Hematopoietic multipotent progenitor cell treated with erythropoietin and hydrocortisone succinate and interleukin-3 and kit ligand, for 6 days (in vitro differentiated cells): Measurements from ENCODE around the gene GPR15LG.
A peak's percentile ranks its signal among the peaks of the same experiment; 100 is the strongest.

Source experiments
- DNase-seq: peaks from one replicate; pipeline ENCODE4 v3.0.0-alpha.2; 2015

Gene GPR15LG

DNA sequence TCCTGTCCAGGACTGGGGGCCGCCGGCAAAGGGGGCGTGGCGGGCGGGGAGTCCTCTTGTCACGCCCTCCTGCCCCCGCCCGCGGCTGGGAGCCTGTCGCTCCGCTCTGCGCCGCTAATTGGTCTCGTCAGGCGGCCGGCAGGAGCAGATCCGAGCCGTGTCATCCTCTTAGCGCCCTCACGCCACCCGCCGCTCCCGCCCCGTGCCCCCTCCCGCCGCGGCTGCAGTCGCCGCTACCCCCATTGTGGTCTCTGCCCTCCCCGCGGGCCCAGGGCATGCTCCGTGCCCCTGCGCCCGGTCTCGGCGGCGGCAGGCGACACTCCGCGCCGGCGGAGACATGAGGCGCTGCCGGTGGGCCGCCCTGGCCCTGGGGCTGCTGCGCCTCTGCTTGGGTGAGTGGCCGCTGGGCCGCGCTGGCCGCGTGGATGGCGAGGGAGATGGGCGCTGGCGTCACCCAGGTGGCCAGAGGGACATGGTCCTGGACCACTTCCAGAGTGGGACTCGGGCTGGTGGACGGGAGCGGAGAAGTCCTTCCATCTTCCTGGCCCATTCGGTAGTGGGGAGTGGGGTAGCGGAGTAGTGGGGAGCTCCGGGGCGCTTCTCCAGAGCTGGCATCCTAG is 20.9 kb downstream of the GPR15LG start, which contains the start of gene CDHR1:
CDHR1 (plus strand) TSS at position 114 of the 620 bp plus-strand sequence; CDS start at position 338, 224 bp downstream.
- peak; percentile 59 for DNase-seq

DNA sequence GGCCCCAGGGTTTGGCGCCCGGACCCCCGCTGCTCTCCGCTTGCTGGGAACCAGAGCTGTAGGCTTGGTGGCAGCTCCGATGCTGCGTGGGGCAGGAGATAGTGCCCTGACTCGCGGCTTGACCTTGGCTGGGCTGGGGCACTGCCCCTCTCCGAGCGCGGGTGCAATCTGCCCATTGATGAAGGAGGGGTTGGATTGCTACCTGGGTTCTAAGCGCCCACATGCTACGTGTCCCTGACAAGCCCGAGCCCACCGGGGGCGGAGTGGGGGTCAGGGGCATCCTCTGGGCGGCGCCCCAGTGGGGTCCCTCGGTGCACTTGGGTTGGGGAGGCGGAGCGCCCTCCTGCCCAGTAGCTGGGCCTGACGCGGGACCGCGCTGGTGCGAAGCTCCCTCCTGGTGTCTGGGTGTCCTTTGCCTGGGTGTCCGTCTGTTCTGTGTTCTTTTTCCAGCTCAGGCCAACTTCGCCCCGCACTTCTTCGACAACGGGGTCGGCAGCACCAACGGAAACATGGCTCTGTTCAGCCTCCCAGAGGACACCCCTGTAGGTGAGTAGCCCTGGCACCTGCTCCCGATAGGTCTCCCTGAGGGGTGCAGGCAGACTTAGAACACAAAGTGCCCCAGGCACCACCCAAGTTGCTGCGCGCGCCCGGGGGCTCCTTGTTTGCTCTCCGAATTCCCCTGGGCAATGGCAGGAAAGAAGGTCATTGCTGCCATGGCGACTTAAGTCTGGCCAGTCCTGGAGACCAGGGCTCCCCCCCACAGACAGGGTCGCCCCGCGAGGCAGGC is 21.6 kb downstream of the GPR15LG start:
- no peak for DNase-seq

GRCh38 chr10:84196083-84196482 is 22.5 kb downstream of the GPR15LG start:
- no peak for DNase-seq

GRCh38 chr10:84196941-84197340 is 23.3 kb downstream of the GPR15LG start:
- DNase-seq = no peak

- DNase-seq = no peak
Measured at GRCh38 chr10:84197643-84198042, 24.0 kb downstream of the GPR15LG start.

- DNase-seq = no peak
Measured at GRCh38 chr10:84198206-84198915, 24.8 kb downstream of the GPR15LG start.

DNA sequence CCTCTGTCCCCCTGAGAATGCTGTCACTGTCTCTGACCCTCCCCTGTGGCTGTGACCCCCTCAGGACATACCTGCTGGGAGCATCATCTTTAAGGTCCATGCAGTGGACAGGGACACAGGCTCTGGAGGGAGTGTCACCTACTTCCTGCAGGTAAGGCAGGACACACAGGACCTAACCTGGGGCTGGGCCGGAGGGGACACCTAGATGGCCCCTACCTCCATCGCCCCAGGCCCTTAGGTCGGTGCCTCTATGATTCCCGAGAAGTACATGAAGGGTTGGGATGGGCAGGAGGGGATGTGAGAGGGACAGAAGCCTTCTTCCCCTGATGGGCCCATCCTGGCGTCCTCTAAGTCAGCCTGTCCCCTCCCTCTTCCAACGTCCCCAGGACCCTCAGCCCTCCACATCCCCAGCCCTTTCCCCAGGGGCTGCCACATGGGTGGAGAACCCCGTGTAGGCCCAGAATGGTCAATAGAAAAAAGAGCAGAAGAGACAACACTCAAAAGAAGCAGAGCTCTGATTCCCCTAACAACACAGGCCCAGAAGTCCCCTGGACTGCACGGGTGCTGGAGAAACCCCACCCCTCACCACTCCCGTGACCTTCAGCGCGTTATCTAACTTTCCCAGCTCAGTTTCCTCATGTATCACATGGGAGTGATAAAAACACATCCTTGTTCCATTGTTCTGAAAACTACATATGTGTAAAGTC is 27.1 kb downstream of the GPR15LG start:
- DNase-seq = peak; percentile 74

- DNase-seq = no peak
Measured at GRCh38 chr10:84201244-84201606, 27.6 kb downstream of the GPR15LG start.

- DNase-seq = no peak
Measured at GRCh38 chr10:84201682-84202081, 28.1 kb downstream of the GPR15LG start.

GRCh38 chr10:84202349-84202748 is 28.7 kb downstream of the GPR15LG start:
- DNase-seq = no peak

- DNase-seq = peak; percentile 47
Measured at GRCh38 chr10:84204122-84204521, 30.5 kb downstream of the GPR15LG start.

DNA sequence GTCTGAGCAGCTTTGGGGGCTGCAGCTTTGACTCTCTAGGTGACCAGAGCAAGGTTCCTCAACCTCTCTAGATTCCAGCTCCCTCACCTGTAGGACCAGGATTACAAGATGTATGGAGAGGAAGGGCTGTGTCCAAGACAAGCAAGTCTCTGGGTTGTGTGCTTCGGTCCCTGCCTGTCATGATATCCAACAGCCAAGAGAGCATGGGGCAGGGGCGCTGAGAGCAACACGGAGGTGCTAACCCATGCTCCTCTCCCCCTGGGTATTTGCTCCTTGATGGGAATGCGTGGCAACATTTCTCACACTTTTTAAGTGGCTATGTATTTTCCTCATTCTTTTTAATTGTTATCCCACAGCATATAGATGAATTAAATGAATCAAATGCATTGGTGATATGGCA is 31.0 kb downstream of the GPR15LG start:
- no peak for DNase-seq

GRCh38 chr10:84205049-84205852 is 31.6 kb downstream of the GPR15LG start:
- DNase-seq = peak; percentile 78

DNA sequence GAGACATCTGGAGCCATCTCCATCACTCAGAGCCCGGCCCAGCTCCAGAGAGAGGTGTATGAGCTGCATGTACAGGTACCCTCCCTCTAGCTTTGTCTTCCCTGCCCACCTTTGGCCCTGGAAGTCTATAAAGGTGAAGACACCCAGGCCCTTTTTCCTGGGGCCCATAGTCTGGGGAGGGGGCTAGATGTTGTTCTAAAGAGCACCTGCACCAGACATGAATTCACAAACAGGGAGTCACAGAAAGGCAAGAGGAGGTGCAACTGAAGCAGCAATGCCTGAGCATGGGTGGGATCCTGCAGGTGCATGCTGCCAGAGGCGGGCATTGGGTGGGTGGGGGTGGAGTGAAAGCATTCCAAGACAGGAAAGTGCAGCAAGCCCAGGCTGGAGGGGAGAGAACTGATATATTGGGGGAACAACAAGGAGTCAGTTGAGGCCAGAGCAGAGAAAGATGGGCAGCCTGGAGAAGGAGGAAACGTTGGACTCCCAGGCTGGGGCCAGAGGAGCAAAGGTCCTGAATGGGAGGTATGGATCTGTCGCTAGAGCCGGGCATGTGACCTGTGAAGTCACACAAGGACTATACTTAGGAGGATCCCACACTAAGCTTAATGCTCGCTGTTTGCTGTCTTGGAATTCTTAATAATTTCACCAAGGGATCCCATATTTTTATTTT is 32.4 kb downstream of the GPR15LG start:
- DNase-seq = no peak

DNA sequence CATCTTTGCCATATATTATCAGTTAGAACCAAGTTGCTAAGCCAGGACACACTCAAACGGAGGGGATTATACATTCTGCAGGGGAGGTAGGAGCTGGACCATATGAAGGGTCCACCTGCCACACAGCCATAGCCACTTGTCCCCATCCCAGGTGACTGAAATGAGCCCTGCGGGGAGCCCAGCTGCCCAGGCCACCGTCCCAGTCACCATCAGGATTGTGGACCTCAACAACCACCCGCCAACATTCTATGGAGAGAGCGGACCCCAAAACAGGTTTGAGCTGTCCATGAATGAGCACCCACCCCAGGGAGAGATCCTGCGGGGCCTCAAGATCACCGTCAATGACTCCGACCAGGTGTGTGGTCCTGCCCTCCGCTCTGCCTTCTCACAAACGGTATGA is 34.4 kb downstream of the GPR15LG start:
- no peak for DNase-seq

DNA sequence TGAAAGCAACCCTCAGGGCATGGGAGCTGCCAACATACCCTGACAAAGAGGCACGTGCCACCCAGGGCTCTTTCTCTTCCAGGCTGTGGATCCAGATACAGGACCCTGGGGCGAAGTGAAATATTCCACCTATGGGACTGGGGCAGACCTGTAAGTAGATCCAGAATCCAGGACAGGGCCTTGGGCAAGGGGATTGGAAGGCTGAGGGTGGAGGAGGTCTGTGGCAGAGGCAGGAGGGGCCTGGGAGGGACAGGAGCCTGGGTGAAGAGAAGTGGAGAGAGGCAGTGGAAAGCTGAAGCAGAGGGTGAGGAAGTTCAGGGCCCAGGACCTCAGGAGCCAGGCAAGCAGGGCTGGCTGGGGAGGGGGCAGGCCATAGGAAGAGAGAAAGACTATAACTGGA is 38.0 kb downstream of the GPR15LG start:
- DNase-seq = no peak

DNA sequence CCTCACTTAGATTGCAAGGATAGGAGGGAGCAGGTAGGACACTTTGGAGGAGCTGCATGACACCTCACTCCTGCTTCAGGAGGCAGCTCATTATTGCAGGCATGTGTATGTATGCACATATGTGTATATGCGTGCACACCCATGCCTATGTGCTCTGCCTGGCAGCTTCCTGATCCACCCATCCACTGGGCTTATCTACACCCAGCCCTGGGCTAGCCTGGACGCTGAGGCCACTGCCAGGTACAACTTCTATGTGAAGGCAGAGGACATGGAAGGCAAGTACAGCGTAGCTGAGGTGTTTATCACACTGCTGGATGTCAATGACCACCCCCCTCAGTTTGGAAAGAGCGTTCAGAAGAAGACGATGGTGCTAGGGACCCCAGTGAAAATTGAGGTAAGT is 38.4 kb downstream of the GPR15LG start:
- no peak for DNase-seq

- DNase-seq = no peak
Measured at GRCh38 chr10:84213076-84213475, 39.5 kb downstream of the GPR15LG start.

DNA sequence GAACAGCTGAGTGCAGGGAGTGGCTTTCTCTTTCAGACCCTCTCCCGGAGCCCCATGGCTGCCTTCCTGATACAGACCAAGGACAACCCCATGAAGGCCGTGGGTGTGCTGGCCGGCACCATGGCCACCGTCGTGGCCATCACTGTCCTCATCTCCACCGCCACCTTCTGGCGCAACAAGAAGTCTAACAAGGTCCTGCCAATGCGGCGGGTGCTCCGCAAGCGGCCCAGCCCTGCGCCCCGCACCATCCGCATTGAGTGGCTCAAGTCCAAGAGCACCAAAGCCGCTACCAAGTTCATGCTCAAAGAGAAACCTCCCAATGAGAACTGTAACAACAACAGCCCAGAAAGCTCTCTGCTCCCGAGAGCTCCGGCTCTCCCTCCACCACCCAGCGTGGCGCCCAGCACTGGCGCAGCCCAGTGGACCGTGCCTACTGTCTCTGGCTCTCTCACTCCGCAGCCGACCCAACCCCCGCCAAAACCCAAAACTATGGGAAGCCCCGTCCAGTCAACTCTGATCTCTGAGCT is 40.5 kb downstream of the GPR15LG start:
- DNase-seq = no peak

DNA sequence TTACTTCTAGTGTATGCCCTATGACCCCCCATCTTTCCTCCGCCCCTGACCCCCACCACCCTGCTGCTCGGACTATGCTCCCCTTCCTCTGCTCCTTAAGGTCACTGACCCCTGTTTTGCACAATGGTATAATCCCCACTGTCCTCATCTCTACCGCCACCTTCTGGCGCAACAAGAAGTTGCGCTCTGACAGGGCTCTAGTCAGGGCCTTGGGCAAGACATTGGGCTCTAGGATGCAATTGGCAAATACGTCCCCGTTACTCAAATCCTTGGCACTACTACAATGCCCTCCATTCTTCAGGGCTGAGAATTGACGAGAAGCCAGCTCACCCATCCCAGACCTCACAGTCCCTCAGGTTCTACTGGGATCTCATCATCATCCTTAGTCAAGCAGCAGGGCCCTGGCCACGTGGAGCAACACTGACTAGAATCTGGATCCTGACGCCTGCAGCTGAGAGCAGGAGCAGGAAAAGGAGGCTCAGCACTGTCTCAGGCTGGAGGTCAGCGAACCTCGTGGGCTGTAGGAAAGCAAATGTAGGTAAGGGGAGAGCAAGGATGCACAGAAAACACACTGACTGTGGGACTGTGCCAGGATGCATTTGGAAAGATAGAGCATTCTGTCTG is 41.1 kb downstream of the GPR15LG start:
- DNase-seq = peak; percentile 65

- DNase-seq = no peak
Measured at GRCh38 chr10:84216834-84217233, 43.2 kb downstream of the GPR15LG start.
